HuH-7 (cell line): Measurements from ENCODE around the gene KDF1.

Source experiments
- DNase-seq: peaks from one replicate; pipeline ENCODE4 v3.0.0; 2011; ENCODE audit warnings: low spot score

The KDF1 gene

DNA sequence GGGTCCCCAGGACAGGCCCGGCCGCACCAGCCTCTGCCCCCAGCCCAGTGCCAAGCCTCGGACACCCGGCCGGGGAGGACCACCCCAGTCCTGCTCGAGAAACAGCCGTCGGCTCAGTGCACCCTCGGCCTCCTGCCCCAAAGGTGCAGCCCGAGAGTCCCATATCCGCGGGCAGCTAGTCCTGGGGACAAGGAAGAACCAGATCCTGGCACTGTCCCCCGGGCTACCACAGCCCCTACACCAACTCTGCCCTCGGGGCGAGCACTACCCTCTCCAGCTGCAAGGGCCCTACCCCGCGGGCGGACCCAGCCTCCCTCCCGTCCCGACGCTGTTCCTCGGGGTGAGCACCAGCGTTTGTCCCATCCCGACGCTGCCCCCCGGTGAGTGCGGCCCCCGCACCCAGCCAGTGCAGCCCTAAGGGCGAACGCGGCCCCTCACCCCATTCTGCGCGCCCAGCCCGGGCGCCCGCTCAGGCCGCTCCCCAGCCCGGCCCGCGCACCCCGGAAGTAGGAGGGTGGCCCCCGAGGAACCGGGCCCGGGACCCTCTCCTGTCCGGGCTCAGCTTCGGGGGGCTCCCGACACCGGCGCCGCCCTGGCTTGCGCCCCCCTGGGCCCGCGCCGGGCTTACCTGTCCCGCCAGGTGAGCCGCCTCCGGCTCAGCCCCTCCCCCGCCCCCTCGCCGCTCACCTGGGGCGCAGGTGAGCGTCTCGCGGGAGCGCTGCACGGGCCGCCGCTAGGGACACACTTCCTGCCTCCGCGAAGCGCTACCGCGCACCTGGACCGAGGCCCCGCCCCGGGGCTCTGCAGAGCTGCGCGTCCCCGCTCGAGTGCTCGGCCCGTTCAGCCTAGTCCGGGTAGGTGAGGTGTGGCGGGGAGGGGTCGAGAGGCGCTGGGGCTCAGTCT, at the start of gene KDF1:
TSS of gene KDF1 (minus strand) at position 747 of the 903 bp plus-strand sequence. CDS start 8,088 bp downstream, outside the sequence.
- DNase-seq, result peak; percentile 50

GRCh38 chr1:27009601-27010197, 49.4 kb upstream of the KDF1 start:
- no peak for DNase-seq

DNA sequence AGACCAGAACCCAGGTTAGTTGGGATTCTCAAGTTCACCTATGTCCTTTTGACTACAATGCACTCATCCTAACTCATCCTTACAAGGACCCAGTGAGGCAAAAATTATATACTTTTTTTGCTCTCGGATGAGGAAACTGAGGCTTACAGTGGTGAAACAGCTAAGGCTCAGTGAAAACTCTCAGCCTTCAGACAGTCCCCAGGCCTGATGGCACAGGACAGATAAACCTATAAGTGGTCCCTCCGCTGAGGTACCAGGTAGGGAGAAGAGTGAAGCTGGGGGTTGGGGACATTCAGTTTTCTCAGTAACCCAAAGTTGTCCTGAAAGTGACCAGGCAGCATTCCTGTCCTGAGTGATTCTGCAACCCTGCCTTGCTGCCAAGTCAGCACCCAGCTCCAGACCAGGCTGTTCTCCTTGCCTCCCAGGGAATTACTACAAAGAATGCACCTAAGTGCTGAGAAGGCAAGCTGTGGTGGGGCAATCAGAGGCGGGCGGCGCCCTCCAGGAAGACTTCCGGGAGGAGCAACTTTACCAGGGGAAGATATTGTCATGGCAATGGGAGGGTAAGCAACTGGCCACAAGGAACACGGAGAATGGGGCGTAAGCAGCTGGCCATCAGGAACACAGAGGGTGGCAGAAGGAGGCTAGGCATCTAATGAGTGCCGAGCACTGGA, 47.8 kb upstream of the KDF1 start:
- no peak for DNase-seq

DNA sequence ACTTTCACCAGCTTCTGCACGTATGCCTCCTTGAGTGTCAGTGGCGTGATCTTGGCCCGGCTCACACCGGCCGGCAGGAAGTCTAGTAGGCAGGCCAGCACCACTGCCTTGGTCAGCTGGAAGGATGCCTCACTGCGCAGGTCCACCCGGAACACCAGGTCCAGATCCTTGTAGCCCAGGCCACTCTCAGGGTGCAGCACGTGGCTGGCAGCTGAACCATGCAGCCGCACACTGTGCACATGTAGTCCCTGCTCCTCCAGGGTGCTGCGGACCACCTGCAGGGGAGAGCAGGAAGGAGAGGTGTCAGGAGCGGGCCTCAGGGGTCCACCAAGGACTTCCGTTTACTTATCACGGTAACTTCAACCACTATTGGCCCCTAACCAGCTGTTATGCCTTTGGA, 46.4 kb upstream of the KDF1 start:
- DNase-seq, result no peak

DNA sequence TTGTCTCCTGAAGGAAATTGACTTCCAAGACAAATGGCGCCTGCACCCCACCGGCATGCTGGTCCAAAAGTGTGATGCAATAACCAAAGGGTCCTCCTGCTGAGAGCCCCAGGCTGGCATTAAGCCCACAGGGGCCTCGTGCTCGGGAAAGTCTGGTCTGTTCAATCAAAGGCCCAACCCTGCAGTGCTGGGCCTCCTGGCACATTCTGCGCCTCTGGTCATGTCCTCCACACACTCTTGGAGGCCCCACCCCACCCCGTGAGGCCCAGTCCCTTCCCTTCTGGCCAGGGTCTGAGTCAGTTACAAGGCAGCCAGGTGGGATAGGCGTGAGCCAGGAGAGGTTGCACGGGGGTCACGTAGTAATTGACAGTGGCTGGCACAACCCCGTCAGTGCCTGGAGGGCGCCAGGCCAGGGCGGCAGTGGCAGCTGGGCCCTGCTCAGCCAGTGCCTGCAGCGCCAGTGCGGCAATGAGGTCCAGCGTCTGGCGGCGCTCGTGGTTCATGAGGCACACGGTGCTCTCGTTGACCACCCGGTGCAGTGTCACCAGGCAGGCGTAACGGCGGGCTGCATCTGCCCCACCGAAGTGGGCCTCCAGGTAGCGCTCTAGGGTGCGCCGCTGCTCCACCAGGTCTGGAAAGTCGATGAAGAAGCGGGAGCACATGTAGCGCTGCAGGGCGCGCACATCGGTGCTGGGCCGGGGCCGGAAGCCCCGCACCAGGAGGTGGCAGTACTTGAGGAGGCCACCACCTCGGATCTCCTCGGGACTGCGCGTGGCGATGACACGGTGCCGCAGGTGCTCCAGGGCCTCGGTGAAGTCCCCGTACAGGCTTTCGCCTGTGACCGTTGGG, 45.6 kb upstream of the KDF1 start:
- no peak for DNase-seq

GRCh38 chr1:27005166-27005530, 44.9 kb upstream of the KDF1 start:
- DNase-seq, result no peak

GRCh38 chr1:27004471-27005165, 44.4 kb upstream of the KDF1 start:
- DNase-seq, result no peak

DNA sequence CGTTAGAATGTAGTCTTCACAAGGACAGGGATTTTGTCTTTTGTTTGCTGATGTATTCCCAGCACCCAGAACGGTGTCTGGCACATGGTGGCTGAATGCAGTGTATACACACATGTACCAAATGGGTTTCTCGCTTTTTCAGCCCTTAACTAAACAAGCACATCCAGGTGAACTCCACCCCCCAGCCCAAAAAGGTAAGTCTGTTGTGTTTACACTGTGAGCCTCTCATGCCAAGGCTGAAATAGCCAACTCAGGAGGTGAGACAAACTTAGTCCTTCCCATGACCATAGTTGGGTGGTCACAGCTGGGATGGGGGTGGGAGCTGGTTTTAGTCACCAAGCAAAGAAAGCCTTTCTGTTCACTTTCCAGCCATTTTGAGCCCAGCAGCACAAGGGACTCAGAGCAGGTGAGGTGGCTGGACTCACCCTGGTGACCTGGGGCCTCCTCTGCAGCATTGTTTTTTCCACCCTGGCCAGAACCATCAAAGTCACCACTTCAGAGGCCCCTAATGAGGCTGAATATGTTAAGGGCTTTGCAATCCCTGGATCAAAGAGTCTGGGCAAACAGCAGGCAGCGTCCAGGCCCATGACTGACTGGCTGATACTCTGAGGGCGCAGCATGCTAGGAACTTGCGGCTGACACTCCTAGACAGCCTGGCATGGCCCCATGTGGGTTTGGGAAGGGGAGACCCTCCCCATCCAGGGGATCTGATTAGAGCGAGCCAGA, 43.6 kb upstream of the KDF1 start:
- DNase-seq, result no peak

DNA sequence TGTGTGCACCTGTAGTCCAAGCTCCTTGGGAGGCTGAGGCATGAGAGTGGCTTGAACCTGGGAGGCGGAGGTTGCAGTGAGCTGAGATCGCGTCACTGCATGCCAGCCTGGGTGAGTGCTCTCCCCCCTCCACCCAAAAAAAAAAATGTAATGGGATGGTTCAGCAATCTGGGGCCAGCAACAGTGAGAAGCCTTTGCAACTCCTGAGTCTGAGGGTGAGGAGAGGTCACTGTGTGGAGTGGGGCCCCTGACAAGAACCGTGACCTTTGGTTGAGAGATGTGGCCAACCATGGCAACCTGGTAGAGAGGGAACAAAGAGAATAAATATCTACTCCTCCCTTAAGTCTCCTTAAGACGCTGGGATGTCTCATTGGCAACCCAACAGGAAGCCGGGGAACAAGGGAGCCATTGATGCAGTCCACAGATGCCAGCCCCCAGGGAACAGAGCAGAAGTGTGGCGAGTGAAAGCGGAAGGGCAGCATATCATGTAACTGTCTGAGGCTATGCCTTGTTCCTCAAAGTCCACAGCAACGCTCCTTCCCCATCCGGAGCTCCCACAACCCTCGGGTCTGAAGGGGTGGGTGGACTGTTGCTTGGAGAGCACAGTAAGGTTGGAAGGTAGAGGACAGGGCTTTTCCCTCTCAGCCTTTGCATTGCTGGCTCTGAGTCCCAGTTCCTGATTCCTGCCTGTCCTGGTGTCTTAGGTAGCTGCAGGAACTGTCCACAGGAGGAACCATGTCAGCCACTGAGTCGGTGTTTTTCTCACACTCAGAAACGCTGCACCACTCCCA, 41.5 kb upstream of the KDF1 start:
- DNase-seq, result no peak

DNA sequence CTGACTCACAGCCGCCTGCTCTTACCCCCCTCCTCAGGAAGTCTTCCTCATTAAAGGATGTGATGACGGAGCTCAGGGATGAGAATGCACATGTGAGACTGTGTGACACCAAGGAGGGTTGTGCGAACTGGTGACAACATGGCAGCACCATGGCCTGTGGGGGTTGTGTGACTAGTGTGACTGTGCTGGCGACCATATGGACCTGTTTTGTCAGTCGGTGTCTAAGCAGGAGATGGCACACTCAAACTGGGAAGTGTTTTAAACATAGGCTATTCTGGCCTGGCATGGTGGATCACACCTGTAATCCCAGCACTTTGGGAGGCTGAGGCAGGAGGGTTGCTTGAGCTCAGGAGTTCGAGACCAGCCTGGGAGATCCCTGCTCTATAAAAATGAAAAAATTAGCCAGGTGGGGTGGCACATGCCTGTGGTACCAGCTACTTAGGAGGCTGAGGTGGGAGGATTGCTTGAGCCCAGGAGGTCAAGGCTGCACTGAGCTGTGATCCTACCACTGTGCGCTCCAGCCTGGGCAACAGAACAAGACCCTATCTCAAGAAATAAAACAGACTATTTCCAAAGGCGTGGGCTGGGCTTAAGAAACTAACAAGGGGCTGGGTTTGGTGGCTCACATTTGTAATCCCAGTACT, 40.7 kb upstream of the KDF1 start:
- no peak for DNase-seq

- no peak for DNase-seq
These were observed 40.0 kb upstream of the KDF1 start for GRCh38 chr1:27000090-27000816.

- DNase-seq, result no peak
These were observed 39.2 kb upstream of the KDF1 start for GRCh38 chr1:26999440-26999987.

- no peak for DNase-seq
These were observed 38.4 kb upstream of the KDF1 start for GRCh38 chr1:26998429-26999300.

DNA sequence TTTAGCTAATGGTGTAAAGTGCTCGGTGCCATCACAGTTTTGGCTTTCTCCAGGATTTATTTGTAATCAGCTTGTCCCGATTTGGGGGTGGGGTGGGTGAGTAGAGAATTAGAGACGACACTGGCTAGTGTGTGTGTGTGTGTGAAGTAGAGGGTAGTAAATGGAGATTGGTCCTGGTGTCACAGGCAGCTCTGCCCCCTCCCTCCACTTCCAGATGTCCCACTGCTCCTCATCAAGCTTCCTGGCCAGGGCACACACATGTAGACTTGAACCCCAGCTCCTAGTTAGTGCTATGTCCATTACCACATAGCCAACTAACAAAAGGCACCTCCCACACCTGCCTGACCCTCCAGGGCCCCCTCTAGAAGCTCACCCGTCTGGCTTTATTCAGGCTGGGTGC, 36.4 kb upstream of the KDF1 start:
- DNase-seq, result no peak

- no peak for DNase-seq
These were observed 35.8 kb upstream of the KDF1 start for GRCh38 chr1:26996024-26996423.

DNA sequence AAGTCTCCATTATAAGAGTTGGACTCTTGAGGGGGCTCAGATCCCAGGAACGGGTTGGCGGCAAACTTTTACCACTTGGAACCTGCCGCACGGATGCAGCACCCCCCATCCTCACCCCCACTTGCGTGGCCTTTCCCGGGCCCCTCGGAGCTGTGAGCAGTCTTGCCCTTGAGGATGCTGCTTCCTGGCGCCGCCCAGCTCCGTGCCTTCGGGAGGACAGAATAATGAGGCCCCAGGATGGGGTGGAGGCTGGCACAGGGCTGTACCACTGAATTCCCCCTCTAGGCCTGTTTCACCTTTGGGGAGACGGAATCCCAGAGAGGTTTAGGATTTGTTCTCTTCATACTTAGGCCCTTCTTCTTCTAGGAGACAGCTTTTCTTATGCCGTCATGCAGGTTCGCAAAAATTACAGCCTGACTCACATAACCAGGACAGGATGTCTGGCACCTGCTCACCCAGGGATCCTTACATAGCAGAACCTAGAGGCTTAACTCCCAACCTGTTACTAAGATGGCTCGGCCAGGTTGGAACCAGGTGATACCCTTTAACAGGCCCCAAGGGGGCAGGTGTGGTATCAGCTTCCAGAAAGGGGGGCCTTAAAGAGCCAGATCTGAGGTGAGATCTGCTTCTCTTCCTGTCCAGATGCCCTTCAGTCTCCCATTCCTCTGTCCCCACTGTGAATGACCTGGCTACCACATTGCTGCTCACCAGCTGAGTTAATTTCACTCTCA, 34.7 kb upstream of the KDF1 start:
- no peak for DNase-seq
